Activated CD4-positive, CD25-positive, alpha-beta regulatory T cell treated with anti-CD3 and anti-CD28 coated beads, Interleukin-2, amount 50 U/mL, for 24 hours (primary cell): ENCODE measurements around the gene ATAD2B.
"Not testable (repeated sequence)": the region's sequence is repeated elsewhere in the genome, so short reads cannot be mapped to it uniquely, and the experiment has no call there.

ENCODE experiments used
- ATAC-seq, 2 donors: fragments of 150-1000 bp; cut with Tn5 transposase; one replicate each; pipeline ENCODE4 v1.10.0; 2021; ENCODE audit warnings: mild to moderate bottlenecking in 1 of 2, moderate library complexity in 1 of 2

ATAD2B gene

DNA sequence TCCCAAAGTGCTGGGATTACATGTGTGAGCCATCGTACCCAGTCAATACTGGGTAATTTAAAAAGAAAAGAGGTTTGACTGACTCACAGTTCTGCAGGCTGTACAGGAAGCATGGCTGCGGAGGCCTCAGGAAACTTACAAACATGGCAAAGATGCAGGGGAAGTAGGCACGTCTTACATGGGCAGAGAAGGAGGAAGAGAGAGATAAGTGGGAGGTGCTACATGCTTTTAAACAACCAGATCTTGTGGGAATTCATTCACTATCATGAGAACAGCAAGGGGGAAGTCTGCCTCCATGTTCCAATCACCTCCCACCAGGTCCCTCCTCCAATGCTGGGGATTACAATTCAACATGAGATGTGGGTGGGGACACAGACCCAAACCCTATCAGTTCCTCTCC lies 192.5 kb downstream of the ATAD2B start:
- ATAC-seq = no peak

- ATAC-seq = not testable (repeated sequence)
Measured at GRCh38 chr2:23723029-23723428, 203.9 kb downstream of the ATAD2B start.

DNA sequence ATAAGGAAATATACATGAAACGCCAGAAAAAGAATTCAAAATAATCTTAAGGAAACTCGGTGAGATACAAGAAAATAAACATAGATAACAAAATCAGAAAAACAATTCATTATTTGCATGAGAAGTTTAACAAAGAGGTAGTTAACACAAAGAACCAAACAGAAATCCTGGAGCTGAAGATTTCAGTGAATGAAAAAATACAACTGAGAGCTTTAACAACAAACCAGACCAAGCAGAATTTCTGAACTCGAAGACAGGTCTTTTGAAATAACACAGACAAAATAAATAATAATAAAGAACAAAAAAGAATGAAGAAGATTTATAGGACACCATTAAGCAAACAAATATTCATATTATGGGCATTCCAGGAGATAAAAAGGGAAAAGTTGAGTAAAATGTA lies 204.7 kb downstream of the ATAD2B start:
- no peak for ATAC-seq

DNA sequence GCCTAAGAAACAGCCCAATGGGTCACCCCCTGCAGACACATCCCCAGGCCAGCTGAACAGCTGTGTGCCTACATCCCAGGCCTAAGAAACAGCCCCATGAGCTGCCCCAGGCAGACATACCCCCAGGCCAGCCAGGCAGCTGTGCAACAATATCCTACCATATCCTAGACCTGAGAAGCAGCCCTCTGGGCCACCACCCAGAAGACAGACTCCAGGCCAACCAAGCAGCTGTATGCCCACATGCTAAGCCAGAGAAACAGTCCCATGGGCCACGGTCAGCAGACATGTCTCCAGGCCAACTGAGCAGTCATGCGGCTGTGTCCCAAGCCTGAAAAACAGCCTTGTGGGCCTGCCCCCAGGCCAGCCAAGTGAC lies 205.5 kb downstream of the ATAD2B start:
- no peak for ATAC-seq

DNA sequence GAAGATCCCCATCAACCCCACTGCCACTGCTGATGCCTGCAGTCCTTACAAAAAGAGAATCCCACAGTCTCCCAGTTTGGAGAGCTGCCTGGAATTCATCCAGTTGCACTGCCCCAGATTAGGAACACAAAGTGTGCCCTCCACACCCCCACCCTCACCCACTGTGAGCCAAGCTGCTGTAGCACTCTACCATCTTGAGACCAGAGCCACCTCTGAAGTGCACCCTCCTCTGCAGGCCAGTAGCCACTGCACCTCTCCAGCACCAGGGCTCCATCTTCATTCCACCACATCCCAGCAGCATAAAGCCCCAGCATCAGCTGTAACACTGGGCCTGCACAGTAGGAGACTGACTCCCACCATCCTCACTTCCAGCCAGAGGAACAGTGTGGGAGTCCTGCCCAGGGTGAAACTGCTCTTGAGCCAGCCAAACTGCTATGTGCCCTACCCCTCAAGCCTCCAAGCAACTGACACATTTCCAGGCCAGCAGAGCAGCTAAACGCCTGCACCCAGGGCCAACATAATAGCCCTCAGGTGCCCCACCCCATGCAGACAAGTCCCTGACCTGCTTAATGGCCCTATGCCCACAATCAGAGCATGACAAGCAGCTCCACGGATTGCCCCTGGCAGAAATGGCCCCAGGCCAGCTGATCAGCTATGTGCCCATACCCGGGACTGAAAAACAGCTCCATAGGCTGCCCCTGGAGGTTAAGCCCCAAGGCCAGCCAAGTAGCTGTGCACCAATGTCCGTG lies 206.0 kb downstream of the ATAD2B start:
- ATAC-seq = no peak

DNA sequence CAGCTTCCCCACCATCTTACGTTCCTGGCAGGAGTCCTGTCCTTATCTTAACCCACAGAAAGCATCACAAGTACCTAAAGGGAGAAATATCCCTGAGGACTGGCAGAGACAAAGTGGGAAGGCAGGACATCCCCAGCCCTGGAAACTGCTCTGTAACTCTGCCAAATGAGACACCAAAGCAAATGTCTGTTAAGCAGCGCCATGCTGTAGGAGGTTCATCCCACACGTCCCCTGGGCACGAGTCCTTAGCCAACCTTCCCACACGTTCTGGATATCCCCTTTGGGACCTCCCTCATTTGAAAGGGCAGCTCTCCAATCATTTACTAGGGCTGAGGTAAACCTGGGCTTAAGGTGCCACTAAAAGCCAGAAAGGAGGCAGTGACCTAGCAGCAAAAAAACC lies 207.2 kb downstream of the ATAD2B start:
- no peak for ATAC-seq

- ATAC-seq = no peak
Measured at GRCh38 chr2:23718931-23719700, 207.8 kb downstream of the ATAD2B start.

- ATAC-seq = no peak
Measured at GRCh38 chr2:23713351-23713750, 213.6 kb downstream of the ATAD2B start.

- no peak for ATAC-seq
Measured at GRCh38 chr2:23712756-23713151, 214.2 kb downstream of the ATAD2B start.

GRCh38 chr2:23711979-23712755 lies 214.8 kb downstream of the ATAD2B start:
- no peak for ATAC-seq

DNA sequence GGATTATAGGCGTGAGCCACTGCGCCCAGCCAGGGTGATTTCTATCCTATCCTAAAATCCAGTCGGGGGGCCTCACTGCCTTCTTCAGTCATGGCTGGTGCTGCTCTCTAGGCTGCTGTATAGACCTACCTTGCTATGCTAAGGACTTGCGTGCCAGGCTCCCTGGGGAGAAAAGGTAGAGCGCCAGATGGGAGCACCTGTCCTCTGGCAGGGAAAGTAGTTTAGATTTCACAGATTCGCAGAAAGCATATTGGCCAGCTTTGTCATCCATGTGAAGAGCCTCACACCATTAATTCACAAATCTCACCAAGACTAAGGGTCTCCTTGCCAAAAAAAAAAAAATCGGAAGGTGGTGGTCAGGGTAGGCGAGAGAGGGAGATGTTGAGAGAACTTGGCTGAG lies 217.6 kb downstream of the ATAD2B start:
- ATAC-seq = no peak

DNA sequence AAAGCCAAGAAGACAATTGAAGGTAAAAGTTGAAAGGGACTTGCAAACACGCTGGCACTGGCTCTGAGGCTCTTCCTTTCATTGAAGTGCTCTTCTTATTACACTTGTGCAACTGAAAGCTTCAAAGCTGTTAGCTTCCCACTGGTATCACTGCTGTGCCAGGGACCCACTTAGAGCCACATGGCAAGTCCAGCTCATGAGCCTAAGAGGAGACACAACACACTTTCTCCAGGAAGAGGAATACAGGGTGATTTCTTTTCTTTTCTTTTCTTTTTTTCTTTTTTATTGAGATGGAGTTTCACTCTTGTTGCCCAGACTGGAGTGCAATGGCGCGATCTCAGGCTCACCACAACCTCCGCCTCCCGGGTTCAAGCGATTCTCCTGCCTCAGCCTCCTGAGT lies 218.2 kb downstream of the ATAD2B start:
- no peak for ATAC-seq

- no peak for ATAC-seq
Measured at GRCh38 chr2:23707096-23707495, 219.8 kb downstream of the ATAD2B start.

GRCh38 chr2:23706613-23707078 lies 220.3 kb downstream of the ATAD2B start:
- no peak for ATAC-seq

DNA sequence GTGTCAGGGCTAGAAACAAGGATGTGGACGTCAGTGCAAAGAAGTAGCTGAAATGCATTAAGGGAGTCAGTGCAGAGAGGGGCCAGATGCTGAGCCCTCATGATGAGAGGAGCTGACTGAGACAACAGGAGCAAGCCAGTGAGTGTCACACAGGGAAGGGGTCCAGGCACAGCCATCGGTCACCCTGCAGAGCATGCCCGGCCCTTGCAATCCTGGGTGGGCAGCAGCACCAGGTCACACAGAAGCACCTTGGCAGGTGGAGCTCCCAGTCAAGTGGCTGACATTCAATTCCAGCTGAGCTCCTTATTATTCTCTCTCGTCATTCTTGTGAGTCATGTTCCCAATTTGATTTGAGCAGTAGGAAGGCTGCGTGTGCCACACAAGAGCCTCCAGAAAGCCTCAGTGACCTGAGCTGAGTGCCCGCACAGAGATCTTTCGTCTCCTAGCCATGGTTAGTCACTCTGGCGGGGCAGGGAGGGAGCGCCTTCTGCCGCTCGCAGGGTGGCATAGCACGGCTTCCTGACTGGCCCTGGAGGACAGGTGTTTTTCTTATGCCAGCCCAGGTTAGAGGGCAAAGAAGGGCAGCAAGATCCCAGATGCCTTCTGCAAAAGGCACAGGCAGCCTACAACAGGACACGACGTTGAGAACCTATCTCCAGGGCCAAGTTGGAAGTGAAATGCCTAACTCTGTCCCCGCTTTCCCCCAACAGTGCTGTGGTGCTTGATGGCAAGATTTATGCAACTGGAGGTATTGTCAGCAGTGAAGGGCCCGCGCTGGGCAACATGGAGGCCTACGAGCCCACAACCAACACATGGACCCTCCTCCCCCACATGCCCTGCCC lies 220.9 kb downstream of the ATAD2B start:
- no peak for ATAC-seq

DNA sequence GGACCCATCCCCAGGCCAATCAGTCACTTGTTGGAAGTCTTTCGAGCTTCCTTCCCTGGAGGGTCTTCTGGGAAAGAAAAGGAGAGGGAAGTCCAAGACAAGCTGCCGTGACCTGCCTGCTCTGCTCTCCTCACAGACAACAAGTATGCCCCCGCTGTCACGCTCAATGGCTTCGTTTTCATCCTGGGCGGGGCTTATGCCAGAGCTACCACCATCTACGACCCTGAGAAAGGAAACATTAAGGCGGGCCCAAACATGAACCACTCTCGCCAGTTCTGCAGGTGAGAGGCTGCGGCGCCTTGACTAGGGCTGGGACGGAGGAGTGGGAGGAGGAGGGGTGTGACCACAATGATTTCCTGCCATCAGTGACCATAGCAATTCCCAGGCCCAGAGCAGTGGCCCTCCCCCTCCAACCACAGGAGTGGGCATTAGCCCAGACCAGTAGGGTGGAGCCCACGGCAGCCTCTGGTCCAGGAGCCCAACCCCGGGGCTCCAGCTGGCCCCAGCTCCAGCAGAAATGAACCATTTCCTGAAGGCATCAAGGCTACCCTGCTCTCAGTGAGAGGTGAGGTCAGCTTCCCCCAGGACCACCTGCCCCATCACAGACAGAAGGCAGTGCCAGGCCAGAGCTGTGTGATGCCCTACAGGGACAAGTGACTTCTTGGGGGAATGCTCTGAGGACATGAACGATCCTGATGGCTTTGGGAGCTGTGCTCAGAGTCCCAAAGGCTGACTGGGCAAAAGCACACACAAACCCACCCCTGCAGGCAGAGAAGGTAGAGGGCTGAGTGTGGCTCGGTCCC lies 223.1 kb downstream of the ATAD2B start:
- ATAC-seq = no peak

DNA sequence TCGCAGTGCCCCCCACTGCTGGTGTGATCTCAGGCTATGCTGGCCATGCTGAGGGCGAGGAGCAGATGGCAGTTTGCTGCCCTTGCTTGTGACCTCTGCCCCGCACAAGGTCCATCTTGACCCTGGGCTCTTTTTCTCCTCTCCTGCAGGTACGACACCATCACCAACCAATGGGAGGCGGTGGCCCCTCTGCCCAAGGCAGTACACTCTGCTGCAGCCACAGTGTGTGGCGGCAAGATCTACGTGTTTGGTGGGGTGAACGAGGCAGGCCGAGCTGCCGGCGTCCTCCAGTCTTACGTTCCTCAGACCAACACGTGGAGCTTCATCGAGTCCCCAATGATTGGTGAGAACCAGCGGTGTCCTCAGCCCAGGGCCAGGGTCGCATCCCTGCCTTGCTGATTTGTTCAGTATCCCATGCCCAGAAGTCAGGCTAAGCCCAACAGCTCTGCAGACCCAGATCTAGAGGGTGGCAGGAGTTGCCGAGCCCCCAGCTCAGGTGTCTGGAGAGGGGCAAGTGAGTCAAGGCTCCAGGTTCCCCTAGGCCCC lies 223.8 kb downstream of the ATAD2B start:
- ATAC-seq = no peak

GRCh38 chr2:23700627-23701026 lies 226.3 kb downstream of the ATAD2B start:
- ATAC-seq = no peak

DNA sequence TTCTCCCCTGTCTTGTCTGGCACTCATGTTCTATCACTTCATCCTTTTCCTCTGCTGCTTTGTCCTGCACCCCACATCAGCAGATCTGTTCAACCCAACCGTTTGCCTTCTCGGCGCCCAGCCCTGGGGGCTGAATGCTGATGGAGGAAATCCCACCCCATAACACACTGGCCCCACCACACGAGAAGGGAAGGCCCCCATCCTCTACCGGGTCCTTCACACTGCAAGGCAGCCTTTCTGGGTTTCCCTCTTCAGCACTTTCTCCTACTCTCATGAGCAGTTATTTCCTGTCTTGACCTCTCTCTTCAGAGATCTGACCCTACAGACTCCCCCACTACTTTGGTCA lies 227.4 kb downstream of the ATAD2B start:
- no peak for ATAC-seq

- ATAC-seq = no peak
Measured at GRCh38 chr2:23698721-23699579, 228.0 kb downstream of the ATAD2B start.
